IPS-NIHi7 (cell line): ENCODE data around the gene CCDC141.
A peak's percentile ranks its signal among the peaks of the same experiment; 100 is the strongest.

Experiments
- DNase-seq: peaks from one replicate; pipeline ENCODE4 v3.0.0; 2012; ENCODE audit warnings: mixed read lengths; ENCODE audit errors: extremely low spot score

The CCDC141 gene

DNA sequence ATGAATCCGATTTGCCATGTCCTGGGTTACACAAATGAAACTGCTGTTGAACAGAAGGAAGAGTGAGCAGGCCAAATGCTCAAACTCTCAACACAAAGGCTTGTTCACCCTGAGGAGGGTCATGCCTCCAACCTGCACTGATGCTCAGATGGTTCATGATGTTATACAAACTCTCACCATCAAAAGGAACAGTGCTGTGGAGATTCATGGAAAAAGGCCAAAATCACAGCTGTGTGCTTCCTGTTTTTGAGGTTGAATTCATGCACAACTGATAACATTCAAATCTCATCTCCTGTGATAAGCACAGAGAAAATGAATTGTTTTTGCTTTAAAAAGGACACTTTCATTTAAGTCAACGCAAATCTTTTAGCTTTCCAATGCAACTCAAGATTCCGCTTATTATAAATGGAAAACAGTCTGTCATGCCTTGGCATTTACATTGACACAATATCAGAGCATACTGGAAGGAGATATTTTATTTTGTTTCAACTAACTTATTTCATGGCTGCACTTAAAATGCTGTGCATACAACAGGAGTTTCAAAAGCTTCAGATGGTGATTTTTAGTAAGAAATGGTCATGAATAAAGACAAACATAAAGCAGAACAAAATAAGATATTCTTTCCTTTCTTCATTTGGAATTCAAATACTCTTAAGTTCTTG lies 220.5 kb downstream of the CCDC141 start:
- DNase-seq, result no peak

DNA sequence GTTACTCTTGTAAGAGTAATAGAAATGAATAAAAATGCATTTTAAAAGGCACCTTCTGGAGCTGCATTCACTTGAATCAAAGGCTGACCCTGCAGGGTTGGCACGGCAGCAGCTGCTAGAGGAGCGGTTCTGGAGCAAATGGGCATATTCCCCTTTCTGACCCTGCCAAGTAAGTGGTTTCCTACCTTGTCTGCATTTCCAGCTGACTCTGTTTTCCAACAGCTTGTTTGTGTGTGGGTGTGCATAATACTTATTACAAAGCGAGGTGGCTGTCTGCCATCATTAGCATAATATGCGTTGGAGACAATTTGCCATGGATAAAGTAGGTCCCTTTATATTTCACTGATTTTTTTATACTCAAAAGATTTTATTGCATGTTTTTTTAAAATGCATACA lies 221.5 kb downstream of the CCDC141 start:
- DNase-seq, result no peak

DNA sequence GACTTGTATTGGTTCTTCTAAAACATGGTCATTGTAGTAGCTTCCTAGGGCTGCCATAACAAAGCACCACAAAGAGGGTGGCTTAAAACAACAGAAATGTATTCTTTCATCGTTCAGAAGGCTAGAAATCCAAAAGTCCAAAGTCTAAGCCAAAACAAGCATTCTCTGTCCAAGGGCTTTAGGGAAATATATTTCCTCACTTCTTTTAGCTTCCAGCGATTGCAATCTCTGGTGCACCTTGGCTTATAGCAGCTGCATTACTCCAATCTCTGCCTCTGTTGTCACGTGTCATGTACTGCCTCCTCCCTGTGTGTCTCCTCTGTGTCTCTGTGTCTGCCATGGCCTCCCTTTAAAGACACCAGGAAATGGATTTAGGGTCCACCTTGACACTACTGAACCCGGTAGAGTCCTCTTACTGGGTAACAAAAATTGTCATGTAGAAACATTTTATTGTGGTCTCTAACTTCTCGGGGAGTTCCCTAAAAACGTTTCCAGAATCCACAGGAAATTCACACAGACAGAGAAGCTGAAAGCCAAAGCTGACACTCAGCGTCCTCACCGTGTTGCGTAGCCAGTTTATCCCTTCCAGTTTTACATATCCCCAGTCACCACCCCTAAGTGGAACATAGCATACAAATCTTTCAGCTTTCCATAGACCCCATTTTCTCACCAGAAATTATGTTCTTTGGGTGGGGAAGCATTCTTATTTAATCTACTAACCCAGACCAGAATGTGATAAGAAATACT lies 222.0 kb downstream of the CCDC141 start:
- DNase-seq, result no peak

DNA sequence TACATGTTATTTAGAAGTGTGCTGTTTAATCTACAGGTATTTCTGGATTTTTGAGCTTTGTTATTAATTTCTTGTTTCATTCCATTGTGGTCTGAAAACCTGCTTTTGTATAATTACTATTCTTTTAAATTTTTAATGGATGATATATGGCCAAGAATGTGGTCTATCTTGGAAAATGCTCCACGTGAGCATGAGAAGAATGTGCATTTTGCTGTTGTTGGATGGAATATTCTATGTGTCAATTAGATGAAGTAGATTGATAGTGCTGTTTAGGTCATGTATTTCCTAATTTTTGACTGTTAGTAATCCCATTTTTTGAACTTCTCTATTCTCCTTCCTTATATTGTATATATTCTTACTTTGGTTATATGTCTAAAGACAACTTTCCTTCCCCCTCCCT lies 222.8 kb downstream of the CCDC141 start:
- DNase-seq, result no peak

DNA sequence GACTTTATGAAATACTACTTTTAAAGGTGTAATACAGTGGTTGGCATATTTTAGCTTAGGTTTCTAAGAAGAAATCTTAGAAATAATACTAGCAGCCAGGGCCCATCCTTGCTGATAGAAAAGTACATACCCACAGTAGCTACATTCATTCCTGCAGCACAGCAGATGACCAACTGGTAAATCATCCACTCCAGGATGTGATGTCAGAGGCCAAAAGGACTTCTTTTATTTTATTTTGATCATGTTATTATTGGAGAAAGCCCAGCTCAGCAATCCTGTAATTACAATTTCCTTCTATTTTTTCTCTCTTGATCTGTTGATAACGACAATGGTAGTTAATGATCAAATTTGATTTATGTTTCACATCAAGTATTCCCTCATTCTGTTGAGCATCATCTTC lies 224.8 kb downstream of the CCDC141 start:
- no peak for DNase-seq

DNA sequence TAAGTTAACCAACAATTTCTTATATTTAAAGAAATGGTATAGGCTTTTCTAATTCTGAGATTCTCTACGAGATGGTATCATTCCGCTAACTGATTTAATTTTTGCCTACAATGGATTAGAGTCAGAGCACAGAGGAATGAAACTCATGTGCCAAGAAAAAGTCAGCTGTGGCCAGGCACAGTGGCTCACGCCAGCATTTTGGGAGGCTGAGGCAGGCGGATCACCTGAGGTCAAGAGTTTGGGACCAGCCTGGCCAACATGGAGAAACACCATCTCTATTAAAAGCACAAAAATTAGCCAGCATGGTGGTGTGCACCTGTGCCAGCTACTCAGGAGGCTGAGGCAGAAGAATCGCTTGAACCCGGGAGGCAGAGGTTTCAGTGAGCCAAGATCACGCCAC lies 225.8 kb downstream of the CCDC141 start:
- DNase-seq, result no peak

DNA sequence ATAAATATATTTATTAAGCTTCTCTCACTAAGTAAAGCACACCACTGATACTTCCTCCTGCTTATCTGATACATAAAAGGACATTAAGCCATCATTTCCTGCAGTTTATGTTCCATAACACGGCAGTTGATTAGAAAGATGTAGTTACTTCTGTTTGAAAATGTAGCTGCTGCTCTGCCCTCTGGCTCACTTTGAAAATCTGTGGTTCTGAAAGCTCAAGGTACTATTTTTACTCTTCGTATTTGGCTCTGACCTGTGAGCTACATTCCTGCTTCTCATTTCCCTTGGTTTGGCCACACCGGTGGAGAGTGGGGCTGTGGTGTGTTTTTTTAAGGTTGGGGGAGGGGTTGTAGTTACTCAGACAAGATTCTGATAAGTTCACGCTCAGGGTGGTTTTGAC lies 229.9 kb downstream of the CCDC141 start:
- no peak for DNase-seq

DNA sequence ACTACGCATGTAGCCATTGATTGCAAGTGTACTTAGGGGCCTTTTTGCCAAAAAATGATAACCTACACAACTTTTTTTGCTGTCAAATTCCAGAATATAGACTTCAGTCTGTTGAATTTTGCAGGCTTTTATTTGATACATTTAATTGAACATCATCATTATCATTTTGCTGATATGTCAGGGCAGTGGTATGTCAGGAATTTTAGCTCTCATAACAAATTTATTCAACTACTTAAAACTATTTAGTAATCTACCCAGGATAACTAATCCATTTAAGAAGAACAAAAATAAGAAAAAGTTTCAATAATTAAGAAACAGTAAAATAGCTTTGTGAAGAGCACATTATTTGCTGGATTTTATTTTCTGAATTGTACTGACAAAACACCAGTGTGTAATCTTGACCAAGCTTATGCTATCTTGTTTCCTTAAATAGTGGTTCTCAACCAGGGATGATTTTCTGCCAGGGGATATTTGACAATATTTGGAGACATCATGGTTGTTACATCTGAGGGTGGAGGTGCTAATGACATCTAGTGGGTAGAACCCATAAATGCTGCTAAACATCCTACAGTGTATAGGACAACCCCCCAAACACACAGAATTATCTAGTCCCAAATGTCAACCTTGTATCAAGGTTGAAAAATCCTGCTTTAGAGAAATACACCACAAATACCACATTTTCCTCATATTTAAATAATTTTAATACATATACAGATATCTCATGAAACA lies 230.6 kb downstream of the CCDC141 start:
- DNase-seq, result no peak

DNA sequence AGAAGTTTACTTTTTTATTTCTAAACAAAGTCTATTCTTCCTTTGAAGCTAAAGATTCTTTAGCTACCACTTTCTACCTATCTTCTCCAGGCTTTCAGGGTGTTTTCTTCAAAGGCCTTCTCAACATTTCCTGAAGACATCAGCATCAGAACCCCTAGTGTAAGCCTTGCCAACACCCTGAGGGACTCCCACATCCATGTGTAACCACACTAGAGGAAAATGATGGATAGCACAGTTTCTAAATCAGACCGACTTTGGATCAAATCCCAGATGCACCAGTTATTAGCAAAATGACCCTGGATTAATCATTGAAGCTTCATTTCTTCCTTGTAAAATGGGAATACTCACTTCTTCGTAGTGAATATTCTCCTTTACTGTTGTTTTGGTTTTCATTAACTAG lies 238.0 kb downstream of the CCDC141 start:
- no peak for DNase-seq

DNA sequence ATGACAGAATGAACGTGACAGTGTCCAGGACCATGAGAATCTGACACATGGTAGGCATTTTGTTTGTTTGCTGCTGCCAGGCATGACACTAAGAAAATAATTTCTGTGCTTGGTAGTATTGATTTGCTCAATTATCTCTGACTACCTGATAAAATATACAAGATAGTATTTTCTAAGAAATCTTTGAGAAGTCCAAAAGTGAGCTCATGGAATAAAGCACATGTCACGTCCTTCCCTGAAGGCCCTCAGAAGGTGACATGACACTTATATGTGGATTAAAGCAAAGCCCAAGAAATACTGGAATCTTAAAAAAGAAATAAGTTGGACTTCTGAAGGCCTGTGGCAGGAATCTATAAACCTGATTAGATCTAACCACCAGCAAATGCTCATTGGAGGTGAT lies 238.9 kb downstream of the CCDC141 start:
- DNase-seq, result no peak

DNA sequence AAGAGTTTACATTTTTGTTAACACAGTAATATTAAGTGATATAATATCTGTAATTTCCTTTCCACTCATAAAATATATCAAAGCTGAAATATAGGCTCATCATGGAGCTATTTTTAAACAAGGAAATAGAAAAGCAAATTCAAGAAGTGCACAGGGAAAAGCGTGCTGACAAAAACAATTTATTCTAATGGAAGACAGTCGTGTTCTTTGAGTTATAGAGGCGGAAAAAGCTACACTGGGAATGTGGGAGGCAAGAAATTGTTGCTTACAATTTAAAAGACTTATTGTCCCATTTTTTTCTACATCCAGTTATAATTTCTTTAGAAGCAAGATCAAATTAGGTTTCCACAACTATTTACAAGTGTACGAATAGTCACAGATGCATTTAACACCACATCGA lies 239.5 kb downstream of the CCDC141 start:
- no peak for DNase-seq

DNA sequence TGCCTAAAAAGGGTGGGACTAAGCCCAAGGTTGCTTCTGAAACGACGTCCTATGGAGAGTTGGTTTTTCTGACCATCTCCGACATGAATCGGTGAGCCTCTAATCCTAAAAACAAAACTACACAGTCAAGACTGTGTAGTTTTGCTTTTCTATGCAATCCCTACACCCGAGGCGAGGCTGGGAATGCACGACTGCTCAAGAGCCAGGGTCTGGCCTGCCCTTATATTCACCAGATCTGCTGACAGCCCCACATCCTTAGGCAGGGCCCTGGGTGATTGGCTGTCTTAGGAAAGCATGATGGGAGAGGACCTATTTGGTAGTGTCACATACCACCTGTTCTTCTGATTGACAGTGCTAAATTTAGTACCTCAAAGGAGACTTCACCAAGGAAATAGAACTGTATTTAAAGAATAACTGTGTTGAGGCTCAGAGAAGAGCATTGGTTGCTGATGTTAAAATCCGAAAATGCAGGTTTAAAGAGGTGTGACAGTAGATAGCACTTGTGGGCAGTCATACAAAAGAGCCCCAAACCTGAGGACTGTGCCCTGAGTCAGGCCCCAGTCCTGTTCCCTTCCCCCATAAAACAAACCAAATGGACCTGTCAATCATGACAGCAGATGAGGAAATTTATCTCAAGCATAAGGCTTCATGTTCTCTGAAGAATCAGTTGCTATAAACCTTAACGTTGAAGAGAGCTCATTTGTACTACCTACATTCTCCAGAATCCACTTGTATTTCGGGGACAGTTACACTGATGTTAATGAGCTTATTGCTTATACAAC lies 242.5 kb downstream of the CCDC141 start, which contains the start of gene TTN:
Gene TTN, minus strand, starts transcription at position 197 of the 782 bp plus-strand sequence. CDS start 2,781 bp downstream, outside the sequence.
- no peak for DNase-seq

DNA sequence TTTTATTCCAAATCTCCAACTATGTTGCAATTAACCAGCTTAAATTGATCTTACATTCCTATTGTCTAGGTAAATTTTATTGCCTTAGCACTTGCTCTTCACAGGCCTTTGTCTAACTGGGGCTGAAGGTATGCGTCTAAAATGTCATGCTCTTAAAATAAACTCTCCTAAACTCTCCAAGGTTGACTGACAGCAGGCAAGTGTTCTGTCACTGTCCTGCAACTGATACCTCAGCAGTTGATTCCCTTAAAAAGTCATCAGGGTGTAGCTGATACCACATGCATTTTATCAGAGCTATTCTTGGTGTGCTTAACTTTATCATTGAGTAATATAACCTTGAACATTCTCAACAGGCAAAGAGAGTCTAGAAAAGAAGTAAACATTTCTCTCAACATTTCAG lies 243.4 kb downstream of the CCDC141 start:
- no peak for DNase-seq

DNA sequence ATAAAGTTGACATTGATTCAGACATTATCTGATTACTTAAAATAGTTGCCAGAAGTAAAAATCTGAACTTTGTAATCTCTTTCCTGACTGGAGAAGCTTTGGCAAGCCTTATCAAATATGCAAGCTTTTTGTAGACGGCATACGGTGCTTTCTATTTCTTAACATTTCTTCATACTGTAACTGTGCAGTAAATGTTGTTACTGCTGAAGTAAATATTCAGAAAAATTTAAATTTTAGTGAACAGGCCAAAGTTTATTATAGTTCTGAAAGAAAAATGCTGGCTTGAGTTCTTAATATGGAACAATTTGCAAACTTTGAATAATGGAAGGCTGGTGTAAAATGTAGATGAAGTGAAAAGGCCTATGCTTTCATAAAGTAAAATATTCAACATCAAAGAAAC lies 244.5 kb downstream of the CCDC141 start:
- DNase-seq, result no peak

DNA sequence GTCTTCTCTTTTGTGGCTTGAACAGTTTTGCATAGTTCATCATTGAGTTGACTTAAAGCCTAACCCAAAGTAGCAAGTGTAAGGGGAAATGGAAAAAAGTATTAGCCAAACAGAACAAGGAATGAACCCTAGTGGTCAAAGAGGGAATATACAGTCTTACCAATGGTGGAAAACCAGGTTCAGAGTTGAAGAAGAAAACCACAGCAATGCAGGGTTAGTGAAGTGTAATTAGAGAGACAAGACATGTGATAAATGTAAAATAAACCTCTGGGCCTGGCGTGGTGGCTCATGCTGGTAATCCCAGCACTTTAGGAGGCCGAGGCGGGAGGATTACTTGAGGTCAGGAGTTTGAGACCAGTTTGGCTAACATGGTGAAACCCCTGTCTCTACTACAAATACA lies 245.1 kb downstream of the CCDC141 start:
- DNase-seq, result peak; percentile 70

DNA sequence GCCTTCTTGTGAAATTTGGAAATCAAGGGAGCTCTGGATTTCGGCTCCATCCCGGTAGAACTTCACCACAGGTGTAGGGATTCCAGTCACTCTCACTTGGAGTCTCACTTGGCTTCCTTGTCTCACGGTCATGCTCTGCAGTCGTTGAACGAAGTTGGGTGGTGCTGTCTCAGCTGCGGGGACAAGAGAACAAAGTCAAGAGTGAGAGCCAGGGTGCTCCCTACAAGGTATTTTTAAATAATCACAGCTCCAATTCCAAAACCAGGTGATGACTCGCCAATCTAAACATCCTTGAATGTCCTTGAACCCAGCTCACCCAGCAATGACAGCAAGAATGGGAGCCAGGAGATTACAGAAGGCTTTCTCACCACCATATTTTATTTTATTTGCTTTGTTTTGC lies 249.4 kb downstream of the CCDC141 start:
- DNase-seq, result no peak

DNA sequence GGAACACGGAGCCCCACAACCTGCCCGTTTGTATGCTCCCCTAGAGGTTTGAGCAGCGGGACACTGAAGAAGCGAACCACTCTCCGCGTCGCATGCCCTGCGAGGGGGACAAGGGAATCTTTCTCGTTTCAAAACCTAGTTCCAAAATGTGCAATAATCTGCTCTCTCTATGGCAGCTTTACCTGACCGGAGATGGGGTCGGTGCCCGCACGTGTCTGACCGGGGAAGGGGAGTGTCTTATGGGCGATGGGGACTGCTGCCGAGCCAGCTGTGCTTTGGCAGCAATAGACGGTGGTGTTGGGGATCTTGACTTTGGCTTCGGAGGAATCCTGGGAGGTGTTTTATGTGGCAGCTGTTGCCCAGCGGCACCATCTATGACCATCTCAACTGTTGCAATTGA lies 250.6 kb downstream of the CCDC141 start:
- no peak for DNase-seq

DNA sequence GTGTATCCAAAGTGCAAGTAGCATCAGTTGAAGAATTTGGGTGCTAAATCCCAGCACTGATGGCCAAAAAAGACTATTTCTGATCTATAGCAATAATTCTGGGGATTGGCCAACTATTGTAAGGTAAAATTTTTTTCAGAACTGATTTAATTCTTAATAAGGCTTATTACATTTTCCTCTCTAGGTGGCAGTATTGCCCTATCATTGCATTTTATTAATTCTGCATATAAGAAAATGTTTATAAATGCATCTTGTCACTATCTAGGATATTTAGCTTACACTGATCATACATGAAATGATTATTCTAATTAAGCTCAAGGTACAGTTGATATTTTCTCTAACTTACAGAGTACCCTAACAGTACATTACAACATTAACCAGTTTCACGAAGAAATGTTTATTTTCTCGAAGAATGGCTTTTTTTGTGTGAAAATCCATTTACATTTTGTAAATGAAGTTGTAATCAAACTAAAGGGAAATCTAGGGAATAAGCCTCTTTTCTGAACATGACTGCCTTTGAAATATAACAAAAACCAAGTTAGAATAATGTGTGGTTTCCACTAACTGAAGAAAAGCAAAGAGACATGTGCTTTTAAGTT lies 253.8 kb downstream of the CCDC141 start:
- DNase-seq, result no peak

DNA sequence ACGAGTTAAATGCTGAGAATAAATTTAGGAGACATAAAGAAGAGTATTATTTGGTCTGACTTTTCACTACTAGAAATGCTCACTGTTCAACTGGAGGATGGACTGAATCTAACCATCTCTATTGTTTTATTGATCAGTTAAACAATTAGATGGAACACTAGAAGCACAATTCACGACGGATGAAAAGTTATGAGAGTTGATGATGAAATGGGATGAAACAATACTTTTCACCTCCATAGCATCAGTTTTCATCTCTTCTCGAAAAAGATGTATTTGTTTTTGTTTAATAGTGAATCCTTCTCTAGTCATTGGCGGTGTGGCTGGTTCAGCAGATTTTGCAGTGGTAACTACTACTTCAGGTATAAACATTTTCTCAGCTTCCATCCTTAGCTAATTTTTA lies 262.0 kb downstream of the CCDC141 start:
- no peak for DNase-seq

DNA sequence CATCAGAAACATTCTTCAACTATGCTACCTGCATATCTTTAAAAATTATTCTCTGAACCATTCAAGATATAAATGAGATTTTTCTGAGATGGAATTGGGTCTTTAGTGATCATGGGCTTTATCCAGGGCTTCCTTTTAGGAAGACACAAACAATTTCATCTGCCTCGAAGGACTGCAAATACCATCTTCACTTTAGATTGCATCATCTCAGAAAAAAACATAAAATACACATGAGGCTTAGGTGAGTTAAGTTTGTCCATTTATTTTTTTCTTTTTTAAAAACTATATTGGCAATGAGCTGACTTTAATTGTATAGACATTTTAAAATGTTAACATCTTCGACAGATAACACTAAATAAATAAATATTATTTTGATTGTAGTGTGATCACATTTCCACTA lies 262.8 kb downstream of the CCDC141 start:
- no peak for DNase-seq

DNA sequence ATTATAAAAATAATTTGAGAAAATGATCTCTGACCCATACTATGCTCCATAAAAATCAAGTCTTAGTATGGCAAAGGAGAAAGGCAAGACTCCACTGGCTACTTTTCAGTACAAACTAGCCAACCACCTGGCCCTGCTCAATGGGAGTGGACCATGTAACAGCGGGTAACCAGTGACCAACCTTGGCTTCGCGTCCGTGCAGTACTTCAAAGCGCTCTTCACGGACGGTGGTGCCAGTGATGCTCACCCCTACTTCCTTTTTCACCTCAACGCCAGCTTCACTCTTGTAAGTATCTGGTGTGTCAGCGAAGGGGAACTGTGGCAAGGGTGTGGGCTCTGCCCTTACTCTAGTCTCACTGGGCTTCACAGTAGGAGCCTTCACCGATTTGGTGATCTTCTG lies 266.0 kb downstream of the CCDC141 start:
- DNase-seq, result no peak

DNA sequence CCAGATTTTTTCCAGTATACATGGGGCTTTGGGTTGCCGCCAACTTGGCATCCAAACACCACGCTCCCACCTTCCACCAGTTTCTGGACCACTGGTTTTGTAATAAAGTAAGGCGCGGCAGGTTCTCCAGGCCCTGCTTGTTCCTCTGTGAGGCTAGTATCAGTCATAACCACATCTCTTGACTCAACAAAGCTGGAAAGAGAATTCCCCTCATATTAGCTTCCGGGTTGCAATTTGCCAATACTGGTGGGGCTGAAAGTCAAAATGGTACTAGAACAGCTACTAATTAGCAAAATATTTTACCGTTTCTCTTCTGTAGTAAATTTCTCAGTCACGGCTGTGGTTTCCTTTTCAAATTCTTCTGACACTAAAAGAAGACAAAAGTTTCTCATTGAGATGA lies 267.7 kb downstream of the CCDC141 start:
- DNase-seq, result no peak
